IPS-20b (cell line): ENCODE results near the gene AFF1.
"Not testable (repeated sequence)": the region's sequence is repeated elsewhere in the genome, so short reads cannot be mapped to it uniquely, and the experiment has no call there.

Experiments
- H3K27ac ChIP-seq: one replicate; pipeline ENCODE4 v1.5.1; 2013; ENCODE audit warnings: low read length
- H3K27me3 ChIP-seq: 2 replicates; pipeline ENCODE4 v1.6.1; 2013; ENCODE audit warnings: mild to moderate bottlenecking, low read length, inconsistent platforms; ENCODE audit not compliant: insufficient read depth
- H3K36me3 ChIP-seq: 2 replicates; pipeline ENCODE4 v1.6.1; 2013; ENCODE audit warnings: low read depth, mild to moderate bottlenecking, inconsistent platforms, low read length, moderate library complexity; ENCODE audit not compliant: insufficient read depth
- H3K4me1 ChIP-seq: 2 replicates; pipeline ENCODE4 v1.6.1; 2013; ENCODE audit warnings: mild to moderate bottlenecking, control low read depth, inconsistent platforms, low read length, moderate library complexity; ENCODE audit not compliant: insufficient read depth
- H3K4me3 ChIP-seq: 2 replicates; pipeline ENCODE4 v1.5.1; 2013; ENCODE audit warnings: mild to moderate bottlenecking, low read length, inconsistent platforms
- H3K9ac ChIP-seq: 2 replicates; pipeline ENCODE4 v1.6.1; 2013; ENCODE audit warnings: low read depth, mild to moderate bottlenecking, inconsistent platforms, low read length, moderate library complexity
- H3K9me3 ChIP-seq: 2 replicates; pipeline ENCODE4 v1.6.1; 2013; ENCODE audit warnings: mild to moderate bottlenecking, low read depth, low read length, inconsistent platforms; ENCODE audit not compliant: insufficient read depth

The AFF1 gene

GRCh38 chr4:86974551-86974994 lies 39.8 kb downstream of the AFF1 start:
- Histone ChIP-seq H3K27me3 (no peaks in the 10 kb centered on the region), H3K9me3 (no peaks in the 10 kb centered on the region), H3K9ac (no peak overlapping the region), H3K27ac (no peak overlapping the region), H3K4me3 (no peak overlapping the region), H3K4me1 (peaks cover 25% of the 10 kb centered on the region), H3K36me3 (0 out of 2 replicates have a peak, but pooled peaks cover 3% of the 10 kb centered on the region)

- Histone ChIP-seq H3K4me3 (no peak overlapping the region), H3K27me3 (no peaks in the 10 kb centered on the region), H3K4me1 (peaks cover 19% of the 10 kb centered on the region), H3K27ac (no peak overlapping the region), H3K36me3 (0 out of 2 replicates have a peak, but pooled peaks cover 3% of the 10 kb centered on the region), H3K9ac (no peak overlapping the region), H3K9me3 (no peaks in the 10 kb centered on the region)
Observed at GRCh38 chr4:86975927-86976326, 41.1 kb downstream of the AFF1 start.

- Histone ChIP-seq H3K9ac (no peak overlapping the region), H3K27ac (no peak overlapping the region), H3K27me3 (no peaks in the 10 kb centered on the region), H3K4me1 (peaks cover 19% of the 10 kb centered on the region), H3K4me3 (no peak overlapping the region), H3K9me3 (no peaks in the 10 kb centered on the region), H3K36me3 (0 out of 2 replicates have a peak, but pooled peaks cover 3% of the 10 kb centered on the region)
Observed at GRCh38 chr4:86976801-86977485, 42.1 kb downstream of the AFF1 start.

- Histone ChIP-seq H3K9me3 (no peaks in the 10 kb centered on the region), H3K9ac (no peak overlapping the region), H3K27ac (no peak overlapping the region), H3K4me3 (no peak overlapping the region), H3K4me1 (peaks cover 17% of the 10 kb centered on the region), H3K36me3 (0 out of 2 replicates have a peak, but pooled peaks cover 3% of the 10 kb centered on the region), H3K27me3 (no peaks in the 10 kb centered on the region)
Observed at GRCh38 chr4:86977621-86978184, 42.9 kb downstream of the AFF1 start.

GRCh38 chr4:86978709-86979108 lies 43.9 kb downstream of the AFF1 start:
- H3K9ac ChIP-seq: no peak overlapping the region
- peaks cover 7% of the 10 kb centered on the region for H3K4me1 ChIP-seq
- H3K27ac ChIP-seq: no peak overlapping the region
- 0 out of 2 replicates have a peak, but pooled peaks cover 3% of the 10 kb centered on the region for H3K36me3 ChIP-seq
- no peaks in the 10 kb centered on the region for H3K27me3 ChIP-seq
- no peaks in the 10 kb centered on the region for H3K9me3 ChIP-seq
- H3K4me3 ChIP-seq: no peak overlapping the region

- H3K9ac ChIP-seq: no peak overlapping the region
- H3K4me1 ChIP-seq: no peaks in the 10 kb centered on the region
- no peaks in the 10 kb centered on the region for H3K9me3 ChIP-seq
- no peak overlapping the region for H3K27ac ChIP-seq
- 0 out of 2 replicates have a peak, but pooled peaks cover 3% of the 10 kb centered on the region for H3K36me3 ChIP-seq
- H3K27me3 ChIP-seq: no peaks in the 10 kb centered on the region
- H3K4me3 ChIP-seq: no peak overlapping the region
Observed at GRCh38 chr4:86980230-86980629, 45.4 kb downstream of the AFF1 start.

- Histone ChIP-seq H3K9ac (no peak overlapping the region), H3K36me3 (0 out of 2 replicates have a peak, but pooled peaks cover 1% of the 10 kb centered on the region), H3K4me3 (no peak overlapping the region), H3K27me3 (no peaks in the 10 kb centered on the region), H3K4me1 (no peaks in the 10 kb centered on the region), H3K27ac (no peak overlapping the region), H3K9me3 (no peaks in the 10 kb centered on the region)
Observed at GRCh38 chr4:86981789-86982188, 47.0 kb downstream of the AFF1 start.

- H3K4me3 ChIP-seq, H3K9ac ChIP-seq, H3K9me3 ChIP-seq, H3K4me1 ChIP-seq, H3K27me3 ChIP-seq, H3K27ac ChIP-seq, H3K36me3 ChIP-seq: not testable (repeated sequence)
Observed at GRCh38 chr4:86985852-86986251, 51.0 kb downstream of the AFF1 start.

- H3K36me3 ChIP-seq, H3K27ac ChIP-seq, H3K9ac ChIP-seq, H3K4me3 ChIP-seq, H3K4me1 ChIP-seq, H3K27me3 ChIP-seq, H3K9me3 ChIP-seq: not testable (repeated sequence)
Observed at GRCh38 chr4:86989658-86990057, 54.8 kb downstream of the AFF1 start.

GRCh38 chr4:86990510-86990909 lies 55.7 kb downstream of the AFF1 start:
- no peak overlapping the region for H3K4me3 ChIP-seq

GRCh38 chr4:86991994-86992393 lies 57.2 kb downstream of the AFF1 start:
- H3K4me3 ChIP-seq: no peak overlapping the region
- H3K36me3 ChIP-seq: 0 out of 2 replicates have a peak, but pooled peaks cover 4% of the 10 kb centered on the region
- H3K4me1 ChIP-seq: no peaks in the 10 kb centered on the region
- H3K27ac ChIP-seq: no peak overlapping the region
- H3K9me3 ChIP-seq: no peaks in the 10 kb centered on the region
- no peak overlapping the region for H3K9ac ChIP-seq
- H3K27me3 ChIP-seq: no peaks in the 10 kb centered on the region

More at GRCh38 chr4:86990510-86990909, 55.7 kb downstream of the AFF1 start:
- Histone ChIP-seq H3K4me1 (no peaks in the 10 kb centered on the region), H3K27ac (no peak overlapping the region), H3K9me3 (no peaks in the 10 kb centered on the region), H3K9ac (no peak overlapping the region), H3K27me3 (no peaks in the 10 kb centered on the region), H3K36me3 (0 out of 2 replicates have a peak, but pooled peaks cover 4% of the 10 kb centered on the region)
